GM18868 (cell line): ENCODE measurements around the gene ADGRF4.

ENCODE experiments used
- ATAC-seq: cut with Tn5 transposase; IDR thresholded peaks from one replicate; pipeline ENCODE4 v1.9.1; 2021; ENCODE audit warnings: mild to moderate bottlenecking, moderate library complexity; ENCODE audit not compliant: unreplicated experiment

ADGRF4 gene

GRCh38 chr6:47680724-47681123 lies 17.7 kb upstream of the ADGRF4 start:
- ATAC-seq: no peak

GRCh38 chr6:47681201-47681990 lies 17.0 kb upstream of the ADGRF4 start:
- no peak for ATAC-seq

- no peak for ATAC-seq
Measured at GRCh38 chr6:47686411-47686810, 12.0 kb upstream of the ADGRF4 start.

- no peak for ATAC-seq
Measured at GRCh38 chr6:47687432-47687831, 10.9 kb upstream of the ADGRF4 start.

- no peak for ATAC-seq
Measured at GRCh38 chr6:47690214-47690613, 8.2 kb upstream of the ADGRF4 start.

GRCh38 chr6:47690791-47691190 lies 7.6 kb upstream of the ADGRF4 start:
- no peak for ATAC-seq

GRCh38 chr6:47697925-47698324 lies 455 bp upstream of the ADGRF4 start:
- ATAC-seq: no peak

GRCh38 chr6:47700053-47700452 lies 1.7 kb downstream of the ADGRF4 start:
- no peak for ATAC-seq

GRCh38 chr6:47700596-47700995 lies 2.2 kb downstream of the ADGRF4 start:
- no peak for ATAC-seq

GRCh38 chr6:47701363-47701762 lies 3.0 kb downstream of the ADGRF4 start:
- ATAC-seq: peak; percentile 94

- no peak for ATAC-seq
Measured at GRCh38 chr6:47709160-47709559, 10.8 kb downstream of the ADGRF4 start.

- no peak for ATAC-seq
Measured at GRCh38 chr6:47710295-47710694, 11.9 kb downstream of the ADGRF4 start.

- ATAC-seq: no peak
Measured at GRCh38 chr6:47713200-47713599, 14.8 kb downstream of the ADGRF4 start.

- no peak for ATAC-seq
Measured at GRCh38 chr6:47714802-47715201, 16.4 kb downstream of the ADGRF4 start.

- ATAC-seq: peak; percentile 69
Measured at GRCh38 chr6:47715782-47716181, 17.4 kb downstream of the ADGRF4 start.

GRCh38 chr6:47716207-47716606 lies 17.8 kb downstream of the ADGRF4 start:
- ATAC-seq: peak; percentile 64

GRCh38 chr6:47718571-47718970 lies 20.2 kb downstream of the ADGRF4 start:
- ATAC-seq: no peak

GRCh38 chr6:47721189-47721588 lies 22.8 kb downstream of the ADGRF4 start:
- no peak for ATAC-seq

GRCh38 chr6:47722194-47722593 lies 23.8 kb downstream of the ADGRF4 start:
- peak; percentile 96 for ATAC-seq

- ATAC-seq: no peak
Measured at GRCh38 chr6:47724300-47724699, 25.9 kb downstream of the ADGRF4 start.

GRCh38 chr6:47727391-47727790 lies 29.0 kb downstream of the ADGRF4 start:
- no peak for ATAC-seq

GRCh38 chr6:47729019-47729418 lies 30.6 kb downstream of the ADGRF4 start:
- ATAC-seq: no peak

- ATAC-seq: no peak
Measured at GRCh38 chr6:47729457-47729856, 31.1 kb downstream of the ADGRF4 start.
